ENCODE results near the gene CYBA.

- TF ChIP-seq CTCF (IDR thresholded peaks at IDR 0.05) (no peak), ZFX (IDR thresholded peaks at IDR 0.05; ENCODE audit: borderline replicate concordance) (no peak)
Observed at GRCh38 chr16:88658714-88659113, 7.9 kb upstream of the CYBA start.
